HG03159 (cell line): ENCODE data around the gene TESPA1.

Experiments
- ATAC-seq: cut with Tn5 transposase; IDR thresholded peaks from one replicate; pipeline ENCODE4 v1.9.1; 2021; ENCODE audit warnings: mild to moderate bottlenecking, moderate library complexity; ENCODE audit not compliant: unreplicated experiment

TESPA1 gene

DNA sequence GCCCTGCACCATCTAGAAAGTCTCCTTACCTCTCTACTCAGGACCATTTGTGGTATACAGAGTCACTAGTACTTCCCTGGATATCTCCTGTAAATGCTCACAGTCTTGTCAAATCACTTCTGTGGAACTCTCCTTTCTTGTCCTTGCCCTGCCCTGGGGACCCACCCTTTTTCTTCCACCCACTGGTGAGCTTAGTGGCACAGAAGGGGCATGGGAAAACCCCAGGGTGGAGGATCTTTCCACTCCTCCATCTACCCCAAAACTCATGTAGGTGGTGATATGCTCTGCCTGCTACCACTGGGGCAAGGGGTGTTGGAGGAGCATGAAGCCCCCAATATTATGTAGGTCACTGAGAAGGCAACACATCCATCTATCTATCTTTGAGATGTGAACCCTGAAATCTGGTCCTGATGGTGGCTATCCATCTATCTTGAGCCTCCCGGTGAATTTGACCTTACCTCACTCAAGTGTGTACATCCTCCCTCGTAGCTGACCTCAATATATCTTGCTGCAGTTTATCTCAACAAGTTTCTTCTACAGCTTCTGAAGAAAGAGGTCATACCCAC, 943 bp downstream of the TESPA1 start:
- ATAC-seq = no peak

DNA sequence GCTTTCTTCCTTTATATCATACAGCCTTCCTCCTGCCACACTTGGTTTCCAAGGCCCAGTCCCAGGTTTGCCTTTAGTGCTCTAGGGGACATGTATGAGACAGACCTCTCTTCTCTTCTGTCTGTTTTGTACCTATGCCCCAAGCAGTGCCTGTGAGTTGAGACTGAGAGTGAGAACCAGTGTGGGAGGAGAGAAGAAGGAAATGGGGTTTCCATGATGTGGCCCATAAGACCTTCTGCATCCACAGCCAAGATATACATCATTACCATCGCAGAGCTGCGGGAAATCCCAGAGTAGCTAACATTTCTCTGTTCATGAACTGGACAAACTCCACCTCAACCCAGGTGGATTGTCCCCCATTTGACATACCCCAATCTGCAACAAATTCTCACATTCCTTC, 2.8 kb downstream of the TESPA1 start:
- ATAC-seq = no peak

GRCh38 chr12:54980341-54980740, 4.2 kb downstream of the TESPA1 start:
- ATAC-seq = no peak

- no peak for ATAC-seq
These were observed 6.7 kb downstream of the TESPA1 start for GRCh38 chr12:54977857-54978256.

GRCh38 chr12:54977155-54977554, 7.4 kb downstream of the TESPA1 start:
- ATAC-seq = no peak

- no peak for ATAC-seq
These were observed 8.7 kb downstream of the TESPA1 start for GRCh38 chr12:54975875-54976274.

DNA sequence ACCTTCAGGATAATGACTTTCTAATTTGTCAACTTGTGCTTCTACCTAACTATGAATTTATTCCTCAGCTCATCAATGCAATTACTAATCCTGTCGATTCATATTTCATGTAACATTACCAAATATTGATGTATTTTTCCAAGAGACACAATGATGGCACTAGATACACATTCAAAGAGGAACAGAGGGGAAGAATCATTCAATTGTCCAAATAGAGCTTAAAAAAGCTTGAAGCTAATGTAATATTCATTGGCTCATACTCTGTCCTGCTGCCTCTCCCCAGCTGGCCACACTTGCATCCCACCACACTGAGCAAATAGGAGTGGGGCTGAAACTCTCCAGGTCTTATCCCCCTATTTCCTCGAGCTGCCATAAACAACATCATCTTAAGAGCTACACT, 9.3 kb downstream of the TESPA1 start:
- ATAC-seq = no peak

- ATAC-seq = no peak
These were observed 10.3 kb downstream of the TESPA1 start for GRCh38 chr12:54974279-54974678.

DNA sequence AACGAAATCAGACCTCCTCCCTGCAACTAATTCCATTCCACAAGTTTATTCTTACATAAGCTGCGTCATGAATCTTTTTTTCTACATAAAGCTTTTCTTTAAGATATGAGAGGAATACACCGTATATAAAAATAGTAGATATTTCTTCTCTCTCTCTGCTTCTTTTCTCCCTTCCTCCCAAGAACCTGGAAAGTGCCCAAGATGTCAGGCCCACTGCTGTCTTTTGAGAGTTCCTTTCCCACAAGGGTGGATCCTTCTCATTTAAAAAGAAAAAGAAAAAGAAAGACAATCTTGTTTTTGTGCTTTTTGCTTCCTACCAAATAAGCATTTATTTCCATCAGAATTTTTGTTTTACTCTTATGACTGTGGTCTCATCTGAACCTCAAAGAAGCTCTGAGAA, 11.0 kb downstream of the TESPA1 start:
- no peak for ATAC-seq

DNA sequence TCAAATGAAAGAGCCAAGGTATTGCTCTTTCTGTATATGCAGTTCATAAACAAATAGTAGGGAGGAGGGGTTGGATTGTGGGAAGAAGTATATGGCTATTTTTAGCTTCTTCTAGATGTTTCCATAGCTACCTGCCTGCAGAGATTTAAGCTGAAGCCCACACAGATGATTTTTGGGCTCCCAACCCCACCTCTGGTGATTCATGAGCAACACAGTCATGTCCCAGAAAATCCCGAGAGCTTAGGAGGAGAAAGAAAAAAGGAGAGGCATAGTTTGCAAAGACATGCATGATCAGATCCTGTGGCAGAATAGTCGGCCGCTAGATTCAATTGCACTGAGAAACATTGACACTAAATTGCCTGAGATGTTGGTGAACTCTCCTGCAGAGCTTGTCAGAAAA, 13.8 kb downstream of the TESPA1 start:
- no peak for ATAC-seq

- no peak for ATAC-seq
These were observed 16.3 kb downstream of the TESPA1 start for GRCh38 chr12:54968181-54968730.

DNA sequence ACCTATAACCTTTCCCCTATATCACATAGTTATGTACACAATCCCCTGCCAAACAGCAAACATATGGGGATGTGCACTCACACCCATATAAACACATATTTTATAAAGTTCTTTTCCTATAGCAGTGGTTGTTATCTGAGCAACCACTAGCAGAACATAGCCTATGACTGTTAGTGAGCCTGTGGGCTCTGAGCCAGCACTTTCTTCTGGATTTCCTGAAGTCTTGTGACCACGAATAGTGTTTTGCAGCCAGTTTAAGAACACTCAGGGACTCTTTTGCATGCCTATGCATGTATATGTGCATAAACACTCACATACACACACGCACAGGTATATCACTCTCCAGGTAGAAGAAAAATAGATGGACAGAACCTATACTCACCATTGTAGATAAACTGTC, 17.1 kb downstream of the TESPA1 start:
- no peak for ATAC-seq

DNA sequence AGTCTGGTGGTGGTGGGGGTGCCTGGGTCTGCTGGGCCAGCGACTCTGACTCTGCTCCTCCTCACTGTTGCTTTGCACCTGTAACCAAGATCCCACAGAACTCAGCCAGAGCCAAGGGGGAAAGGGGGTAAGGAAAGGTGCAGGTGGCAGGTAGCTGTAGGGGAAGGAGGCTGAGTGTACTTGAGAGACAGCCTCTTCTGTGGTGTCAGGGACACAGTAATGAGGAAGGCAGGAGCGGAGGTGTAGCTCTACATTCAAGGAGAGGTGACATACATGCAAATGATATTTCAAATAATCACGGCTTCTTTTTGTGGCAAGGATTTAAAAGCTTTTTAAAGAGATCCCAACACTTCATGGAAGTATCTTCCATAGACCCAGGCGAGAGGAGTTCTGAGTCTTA, 23.4 kb downstream of the TESPA1 start:
- ATAC-seq = no peak

- peak; percentile 77 for ATAC-seq
These were observed 25.1 kb downstream of the TESPA1 start for GRCh38 chr12:54959291-54960018.

DNA sequence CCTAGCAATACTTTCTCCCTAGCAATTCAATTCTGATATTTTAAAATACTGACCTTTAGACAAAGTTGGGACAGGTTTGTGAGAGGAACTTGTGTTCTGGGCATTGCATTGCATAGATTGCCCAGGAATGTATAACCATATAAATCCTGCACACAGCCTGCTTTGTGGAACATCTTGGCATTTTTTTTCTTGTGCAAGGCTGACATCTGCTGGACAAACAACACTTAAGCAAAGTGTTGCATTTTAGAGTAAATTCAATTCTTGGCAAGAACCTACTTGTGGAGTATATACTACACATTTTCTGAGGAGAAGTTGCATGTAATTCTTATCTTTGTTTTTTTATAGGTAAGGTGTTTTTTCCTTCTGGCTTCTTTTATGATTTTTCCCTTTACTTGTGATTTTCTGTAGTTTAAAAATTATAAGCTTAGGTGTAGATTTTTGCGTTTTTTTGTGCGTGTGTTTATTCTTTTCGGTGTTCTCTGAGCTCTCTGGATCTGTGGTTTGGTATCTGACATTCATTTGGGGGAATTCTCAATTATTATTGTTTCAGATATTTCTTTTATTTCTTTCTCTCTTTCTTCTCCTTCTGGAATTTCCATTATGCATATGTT, 26.4 kb downstream of the TESPA1 start:
- peak; percentile 44 for ATAC-seq

DNA sequence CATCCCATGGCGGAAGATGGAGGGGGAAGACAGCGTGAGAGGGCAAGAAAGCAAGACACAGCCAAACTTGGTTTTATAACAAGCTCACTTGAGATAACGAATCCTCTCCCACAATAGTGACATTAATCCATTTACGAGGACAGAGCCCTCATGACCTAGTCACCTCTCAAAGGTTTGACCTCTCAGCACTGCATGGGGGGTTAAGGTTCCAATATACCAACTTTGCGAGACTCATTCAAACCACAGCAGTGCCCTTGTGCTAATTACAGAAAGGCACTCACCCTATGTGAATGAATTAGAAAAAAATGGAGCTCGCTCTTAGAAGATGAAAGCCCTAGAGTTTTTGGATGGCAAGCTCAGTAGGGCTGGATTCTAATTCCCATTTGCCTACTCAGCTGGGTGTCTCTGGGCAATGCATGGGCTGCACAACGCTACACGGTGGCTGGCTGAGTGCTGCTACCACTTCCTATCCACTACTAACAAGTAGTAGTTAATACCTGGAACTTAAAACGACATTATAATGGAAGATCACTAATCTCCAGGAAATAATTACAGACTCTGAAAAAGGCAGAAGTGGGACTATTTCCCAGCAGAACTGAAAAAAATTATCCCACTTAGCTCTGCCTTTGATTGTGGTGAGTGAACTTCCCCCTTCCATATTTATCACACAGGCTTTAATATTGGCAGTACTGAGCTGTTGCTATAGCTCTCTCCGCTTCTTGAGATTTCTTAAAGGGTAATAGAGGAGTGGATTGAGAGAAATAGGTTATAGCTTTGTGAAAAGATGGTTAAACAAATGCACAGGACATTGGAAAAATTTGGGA, 27.5 kb downstream of the TESPA1 start:
- no peak for ATAC-seq

DNA sequence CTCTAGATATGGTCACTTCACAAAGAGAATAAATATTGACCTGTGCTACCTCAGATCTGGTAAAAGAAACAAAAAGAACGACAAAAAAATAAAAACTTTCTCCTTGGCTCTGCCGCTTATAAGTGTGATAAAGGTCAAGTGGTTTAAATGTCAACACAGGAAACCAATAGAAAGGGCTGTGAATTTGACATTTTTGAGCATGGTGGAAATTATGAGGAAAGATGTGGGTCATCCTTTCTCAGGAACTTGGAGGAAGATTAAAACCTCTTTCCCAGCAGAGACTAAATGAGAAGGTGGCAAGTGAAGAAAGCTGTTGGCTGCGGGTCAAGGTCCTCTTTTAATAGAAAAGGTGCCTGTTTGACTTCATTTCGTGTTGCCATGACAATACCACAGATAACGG, 28.2 kb downstream of the TESPA1 start:
- no peak for ATAC-seq

GRCh38 chr12:54954801-54955200, 29.8 kb downstream of the TESPA1 start:
- no peak for ATAC-seq

DNA sequence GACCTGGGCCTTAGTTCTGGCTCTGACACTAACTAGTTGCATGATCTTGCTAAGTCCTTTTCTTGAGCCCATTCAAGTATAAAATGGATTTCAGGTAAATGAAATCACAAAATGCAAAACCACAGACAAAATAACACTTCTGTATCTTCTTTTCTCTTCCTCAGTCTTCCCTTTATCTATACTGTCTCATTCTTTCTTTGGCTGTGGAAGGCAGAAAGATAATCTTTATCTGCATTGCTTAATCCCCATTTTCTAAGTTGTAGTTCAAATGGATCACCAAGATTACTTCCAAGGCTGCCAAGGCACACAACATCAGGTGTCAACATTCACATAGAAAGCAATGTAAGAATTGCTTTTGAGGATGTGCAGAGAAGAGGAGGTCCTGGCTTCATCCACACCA, 30.3 kb downstream of the TESPA1 start:
- ATAC-seq = no peak

GRCh38 chr12:54950071-54950727, 34.4 kb downstream of the TESPA1 start:
- no peak for ATAC-seq
